HG03025 (cell line): Measurements from ENCODE around the gene BARHL2.

Experiments
- ATAC-seq: cut with Tn5 transposase; IDR thresholded peaks from one replicate; pipeline ENCODE4 v1.9.1; 2021; ENCODE audit warnings: mild to moderate bottlenecking, moderate library complexity; ENCODE audit not compliant: unreplicated experiment, low FRiP score

BARHL2 gene

GRCh38 chr1:90712153-90712856, 4.8 kb downstream of the BARHL2 start:
- ATAC-seq: no peak

DNA sequence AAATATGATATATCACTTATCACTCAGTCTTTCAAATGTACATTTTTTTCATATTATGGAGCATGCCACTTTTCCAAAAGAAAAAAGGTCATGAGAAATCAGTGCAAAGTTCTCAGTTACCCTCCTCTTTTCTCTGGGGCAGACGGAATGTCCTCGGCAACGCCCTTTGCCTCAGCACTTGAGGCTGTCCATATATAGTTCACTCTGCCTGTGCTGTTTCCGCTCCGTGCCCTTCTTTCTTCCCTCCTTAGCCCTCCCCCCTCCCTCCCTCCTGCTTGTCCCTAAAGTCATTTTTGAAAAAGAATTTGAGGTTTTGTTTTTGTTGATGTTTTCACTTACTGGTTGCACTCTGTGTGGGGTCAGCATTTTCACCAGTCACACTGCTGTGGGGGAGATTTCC, 5.4 kb downstream of the BARHL2 start:
- ATAC-seq: no peak

GRCh38 chr1:90710579-90711536, 6.2 kb downstream of the BARHL2 start:
- no peak for ATAC-seq

GRCh38 chr1:90709535-90709934, 7.6 kb downstream of the BARHL2 start:
- ATAC-seq: no peak

DNA sequence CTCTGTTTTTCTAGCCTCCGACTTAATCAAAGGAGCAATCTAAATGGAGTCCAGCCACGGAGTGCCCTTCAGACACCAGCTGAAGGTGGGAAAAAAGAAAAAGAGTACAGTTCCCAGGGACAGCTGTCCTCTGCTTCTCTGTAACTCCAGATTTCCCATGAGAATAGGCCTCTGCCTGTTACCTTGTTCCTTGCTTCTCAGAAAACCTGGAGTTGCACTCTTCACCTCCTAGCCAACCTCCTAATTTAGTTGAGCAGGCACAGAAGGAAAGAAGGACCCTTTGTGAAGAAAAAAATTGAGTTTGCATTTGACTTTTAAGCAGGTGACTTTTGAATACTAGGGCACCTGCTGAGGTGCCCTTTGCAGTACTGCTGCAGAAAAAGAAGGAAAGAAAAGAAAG, 8.3 kb downstream of the BARHL2 start:
- ATAC-seq: no peak

- ATAC-seq: no peak
These were observed 8.8 kb downstream of the BARHL2 start for GRCh38 chr1:90708236-90708786.

DNA sequence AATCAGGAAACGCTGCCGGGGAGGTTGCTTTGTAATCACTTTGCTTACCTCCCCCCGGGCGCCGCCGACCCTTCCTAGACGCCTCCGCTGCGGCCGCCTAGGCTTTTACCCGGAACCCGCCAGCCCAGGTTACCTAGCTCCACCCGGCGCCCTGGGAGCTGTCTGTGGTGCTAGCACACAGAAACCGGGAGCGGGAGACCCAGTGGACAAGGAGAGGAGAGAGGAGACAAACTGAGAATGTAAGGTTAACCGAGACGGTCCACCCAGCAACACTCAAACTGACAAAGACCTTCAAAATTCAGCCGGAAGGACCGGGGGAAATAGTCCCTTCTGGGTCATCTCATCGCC, 9.8 kb downstream of the BARHL2 start:
- ATAC-seq: no peak

DNA sequence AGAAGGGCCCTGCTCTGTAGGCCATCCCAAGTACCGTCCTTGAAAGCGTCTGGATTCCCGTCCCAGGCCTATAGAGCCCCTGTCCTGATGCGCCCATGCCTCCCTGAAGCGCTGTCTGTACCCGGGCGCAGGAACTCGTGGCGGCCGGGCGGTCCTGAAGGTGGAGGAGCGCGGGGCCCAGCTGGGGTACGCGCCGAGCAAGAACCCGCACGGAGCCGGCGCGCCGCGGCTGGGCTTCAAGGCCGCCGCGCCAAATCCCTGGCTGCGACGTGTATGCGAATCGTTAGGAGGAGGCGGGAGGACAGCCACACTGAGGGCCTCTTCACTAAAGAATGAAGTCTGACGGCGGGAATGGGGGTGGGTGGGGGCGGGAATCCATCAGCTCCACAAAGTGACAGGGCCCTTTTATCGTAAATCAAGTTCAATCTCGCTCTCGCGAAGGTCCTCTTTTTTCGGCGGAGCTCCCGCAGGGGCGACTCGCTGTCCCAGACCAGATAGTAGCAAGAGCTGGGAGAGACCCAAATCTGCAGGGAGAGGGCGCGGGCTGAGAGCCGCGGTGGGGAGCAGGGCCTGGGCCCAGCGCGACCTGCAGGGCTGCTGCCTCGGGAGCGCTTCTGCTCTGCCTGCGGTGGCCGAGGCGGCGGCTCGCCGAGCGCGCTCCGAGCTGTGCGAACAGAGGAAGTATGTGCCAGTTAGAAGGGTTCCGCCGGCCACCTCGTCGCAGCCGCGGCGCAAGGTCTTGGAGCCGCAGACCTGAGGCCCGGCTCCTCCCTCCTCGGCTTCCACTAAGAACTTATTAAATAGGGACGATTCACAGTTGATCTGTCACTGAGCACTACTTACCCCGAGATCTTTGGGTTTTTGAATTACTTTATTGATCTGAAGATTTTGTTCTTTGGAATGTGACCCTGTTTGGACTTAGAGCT, 10.4 kb downstream of the BARHL2 start:
- ATAC-seq: no peak

DNA sequence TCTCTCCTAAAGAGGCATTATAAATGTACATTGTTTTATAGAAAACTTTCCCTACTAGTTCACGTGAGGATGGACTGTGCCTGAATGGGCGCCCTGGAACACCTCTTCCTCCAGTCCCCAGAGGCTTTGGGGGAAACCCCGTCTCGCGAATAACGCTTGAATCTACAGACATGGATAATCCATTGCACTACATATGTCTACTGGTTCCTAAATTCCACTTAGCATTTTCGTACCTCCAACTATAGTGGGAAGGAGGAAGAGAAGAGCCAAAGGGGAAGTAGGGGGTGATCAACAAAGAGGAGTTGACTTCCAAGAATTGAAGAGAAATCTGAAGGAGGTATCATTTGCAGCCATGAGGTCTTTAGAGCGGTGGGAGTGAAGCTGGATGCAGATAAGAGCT, 11.1 kb downstream of the BARHL2 start:
- no peak for ATAC-seq

- no peak for ATAC-seq
These were observed 12.3 kb downstream of the BARHL2 start for GRCh38 chr1:90704817-90705216.

DNA sequence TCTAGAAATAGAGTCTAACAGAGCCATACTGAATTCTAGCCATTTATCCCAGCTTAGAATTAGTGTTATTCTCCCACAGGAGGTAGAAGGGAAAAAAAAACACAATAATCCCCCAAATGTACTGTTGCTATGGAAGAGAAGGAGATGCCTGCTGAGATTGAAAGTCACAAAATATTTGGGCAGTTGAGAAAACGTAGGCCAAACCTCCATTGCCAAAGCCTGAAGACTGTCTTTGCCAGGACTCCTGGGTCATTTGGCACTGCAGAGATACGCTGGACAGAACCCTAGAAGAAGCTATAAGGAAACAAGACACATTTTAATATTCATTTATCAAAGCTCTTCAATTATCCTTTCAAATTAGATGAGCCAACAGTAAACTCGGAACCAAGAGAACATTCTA, 22.3 kb downstream of the BARHL2 start:
- no peak for ATAC-seq

DNA sequence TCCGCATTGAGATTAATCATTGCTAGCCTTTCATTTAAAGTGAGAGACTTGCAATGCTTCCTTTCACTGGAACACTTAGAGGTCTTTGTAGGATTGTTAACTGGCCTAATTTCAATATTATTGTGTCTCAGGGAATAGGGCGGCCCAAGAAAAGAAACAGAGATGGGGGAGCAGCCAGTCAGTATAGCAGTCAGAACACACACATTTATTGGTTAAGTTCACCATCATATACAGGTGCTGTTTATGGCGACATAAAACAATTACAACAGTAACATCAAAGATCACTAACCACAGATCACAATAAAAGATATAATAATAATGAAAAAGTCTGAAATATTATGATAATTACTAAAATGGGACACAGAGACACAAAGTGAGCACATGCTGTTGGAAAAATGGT, 29.4 kb downstream of the BARHL2 start:
- no peak for ATAC-seq

DNA sequence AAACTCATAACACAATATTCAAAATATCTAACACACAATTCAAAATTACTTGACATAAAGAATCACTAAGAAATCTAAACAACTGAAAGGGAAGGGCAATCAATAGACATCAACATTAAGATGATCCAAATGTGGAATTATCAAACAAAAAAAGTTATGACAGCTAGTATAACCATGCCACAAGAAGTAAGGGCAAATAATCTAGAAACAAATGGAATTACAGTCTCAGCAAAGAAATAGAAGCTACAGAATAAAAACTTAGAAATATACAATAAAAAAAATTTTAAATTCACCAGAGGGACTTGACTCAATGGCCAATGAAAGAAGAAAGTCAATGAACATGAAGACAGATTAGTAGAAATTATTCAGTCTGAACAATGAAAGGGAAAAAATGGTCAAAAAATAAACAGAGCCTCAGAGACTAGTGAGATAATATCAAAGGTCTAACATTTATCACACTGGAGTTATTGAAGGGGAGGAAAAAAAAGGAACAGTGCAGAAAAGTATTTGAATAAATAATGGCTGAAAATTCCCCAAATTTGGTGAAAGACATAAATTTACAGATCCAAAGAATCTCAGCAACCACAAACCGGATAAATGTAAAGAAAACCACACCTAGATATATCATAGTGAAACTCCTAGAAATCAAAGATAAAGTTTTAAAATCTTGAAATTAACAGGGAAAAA, 41.8 kb downstream of the BARHL2 start:
- ATAC-seq: no peak

DNA sequence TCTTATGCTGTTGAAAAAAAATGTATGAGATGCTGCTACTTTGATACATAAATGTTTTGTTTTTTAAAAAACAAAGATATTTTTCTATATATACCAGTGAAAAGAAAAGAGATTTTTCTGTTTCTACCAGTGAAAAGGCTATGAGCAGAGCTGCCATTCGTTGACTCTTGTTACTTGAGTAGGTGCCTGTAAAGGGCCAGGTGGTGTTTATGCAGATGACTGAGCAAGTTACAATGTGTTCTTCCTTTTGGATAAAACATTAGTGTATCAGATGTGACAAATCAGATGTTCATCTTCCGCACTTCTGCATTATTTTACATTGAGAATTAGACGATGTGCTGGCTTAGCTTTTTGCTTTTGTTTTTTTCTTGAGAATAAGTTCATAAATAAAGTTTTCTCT, 45.4 kb downstream of the BARHL2 start:
- no peak for ATAC-seq

DNA sequence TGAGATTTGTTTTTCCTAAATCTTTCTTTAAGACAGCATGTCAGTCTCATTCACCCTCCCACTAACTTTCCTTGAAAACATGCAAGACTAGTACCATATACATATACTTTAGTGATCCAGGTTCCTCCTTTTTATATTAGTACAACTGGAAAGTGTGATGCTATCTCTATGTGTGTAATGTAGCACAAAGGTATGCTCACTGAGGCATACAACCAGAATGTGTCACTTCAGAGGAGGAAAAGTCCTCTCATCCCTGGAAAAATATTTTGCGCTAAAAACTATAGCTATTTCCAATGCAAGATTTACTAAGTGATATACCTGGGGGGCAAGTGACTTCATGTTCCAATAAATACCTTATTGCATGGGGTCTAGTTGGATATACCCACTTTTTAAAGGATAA, 45.9 kb downstream of the BARHL2 start:
- no peak for ATAC-seq
